NOMO-1 treated with dmso at 0.1 percent for 144 hours (cell line): ENCODE data around the gene NRXN3.

Experiments
- DNase-seq: peaks from one replicate; lab custom pipeline; 2025; ENCODE audit not compliant: unreplicated experiment; lab: John Stamatoyannopoulos, UW

Gene NRXN3

DNA sequence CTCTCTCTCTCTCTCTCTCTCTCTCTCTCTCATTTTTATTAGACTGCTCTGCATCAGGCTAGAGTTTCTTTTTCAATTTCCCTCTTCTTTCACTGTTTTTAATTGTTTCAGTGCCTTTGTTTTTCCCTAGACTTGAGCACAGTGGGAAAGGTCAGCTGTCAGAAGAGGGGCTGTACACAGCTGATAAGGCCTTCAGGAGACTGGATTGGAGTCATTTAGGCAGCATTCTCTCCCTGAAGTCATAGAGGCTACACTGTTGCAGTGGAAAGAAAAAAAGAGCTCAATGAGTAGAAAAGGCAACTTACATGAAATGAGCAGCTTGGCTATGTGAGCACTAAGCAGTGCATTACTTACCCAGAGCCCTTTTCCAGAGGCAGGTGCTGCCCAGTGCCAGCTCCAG is 456.9 kb downstream of the NRXN3 start:
- no peak for DNase-seq

DNA sequence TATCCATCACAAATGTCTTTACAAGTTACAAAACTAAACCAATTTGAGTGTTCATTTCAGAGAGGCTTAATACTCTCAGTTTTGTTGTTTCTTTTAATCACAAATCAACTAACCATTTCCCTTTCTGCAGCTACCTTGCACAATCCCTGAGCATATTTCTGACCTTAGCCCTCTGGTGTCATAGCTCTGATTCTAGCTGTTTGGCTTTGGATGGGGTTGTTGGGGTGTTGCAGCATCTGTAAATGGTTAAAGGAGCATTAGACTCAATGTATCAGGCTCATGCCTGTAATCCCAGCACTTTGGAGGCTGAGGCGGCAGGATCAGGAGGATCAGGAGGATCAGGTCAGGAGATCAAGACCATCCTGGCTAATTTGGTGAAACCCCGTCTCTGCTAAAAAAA is 461.4 kb downstream of the NRXN3 start:
- DNase-seq: no peak

DNA sequence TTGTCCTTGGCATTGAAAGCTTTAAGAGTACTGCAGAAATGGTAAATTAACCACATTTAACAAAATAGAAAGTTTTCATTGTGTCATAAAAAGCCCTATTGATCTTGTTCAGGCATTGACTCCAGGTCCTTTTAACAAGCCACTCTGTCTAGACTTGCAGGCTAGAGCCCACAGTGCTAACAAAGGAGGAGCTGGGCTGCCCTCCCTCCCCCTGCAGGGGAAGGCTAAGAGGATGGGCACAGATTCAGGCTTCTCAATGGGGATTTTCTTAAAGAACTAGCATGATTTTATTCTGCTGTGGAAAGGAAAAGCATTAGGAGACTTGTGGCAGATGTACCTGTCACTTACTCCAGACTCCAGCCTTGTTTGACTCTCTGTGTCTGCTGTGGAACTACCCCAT is 463.6 kb downstream of the NRXN3 start:
- no peak for DNase-seq

DNA sequence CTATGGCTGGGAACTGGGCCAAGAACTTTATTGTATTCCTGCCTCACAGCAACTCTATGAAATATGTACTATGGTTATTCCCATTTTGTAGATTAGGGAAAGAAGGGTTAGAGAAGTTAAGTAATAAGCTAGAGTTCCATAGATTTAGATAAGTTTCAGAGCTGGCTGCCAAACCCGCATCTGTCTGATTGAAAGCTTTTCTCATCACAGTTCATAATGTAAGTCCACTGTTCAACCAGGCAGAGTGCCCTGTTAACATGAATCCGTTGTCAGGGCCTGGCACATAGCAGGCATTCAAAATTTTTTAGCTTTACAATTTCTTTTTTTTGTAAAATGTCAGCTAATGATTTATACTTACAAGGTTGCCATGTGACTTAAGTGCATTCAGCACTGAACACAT is 467.3 kb downstream of the NRXN3 start:
- no peak for DNase-seq

DNA sequence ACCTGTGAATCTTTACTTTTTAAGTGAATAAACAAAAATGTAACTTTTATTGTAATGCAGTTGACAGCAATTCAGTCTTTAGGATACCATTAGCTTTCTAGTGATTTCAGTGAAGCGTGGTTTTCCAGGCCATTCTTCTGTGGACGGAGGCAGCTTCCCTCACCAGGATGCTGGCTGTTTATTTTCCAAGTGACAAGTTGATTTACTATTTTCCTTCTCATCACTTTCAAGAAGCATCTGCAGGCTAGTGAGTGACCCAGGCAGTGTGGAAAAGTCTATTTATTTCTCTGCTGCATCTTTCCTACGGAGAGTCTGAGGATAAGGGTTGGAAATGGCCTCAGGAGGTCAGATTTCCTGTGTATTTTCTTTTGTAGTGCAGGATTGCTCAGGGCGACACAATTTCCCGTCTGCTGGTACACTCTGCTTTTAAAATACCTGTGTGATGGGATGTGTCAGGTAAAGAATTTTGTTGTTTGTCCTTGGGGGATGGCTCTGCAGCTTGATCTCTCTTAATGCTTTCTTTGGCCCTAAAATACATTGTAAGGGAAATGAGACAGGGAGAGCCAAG is 467.8 kb downstream of the NRXN3 start:
- no peak for DNase-seq

DNA sequence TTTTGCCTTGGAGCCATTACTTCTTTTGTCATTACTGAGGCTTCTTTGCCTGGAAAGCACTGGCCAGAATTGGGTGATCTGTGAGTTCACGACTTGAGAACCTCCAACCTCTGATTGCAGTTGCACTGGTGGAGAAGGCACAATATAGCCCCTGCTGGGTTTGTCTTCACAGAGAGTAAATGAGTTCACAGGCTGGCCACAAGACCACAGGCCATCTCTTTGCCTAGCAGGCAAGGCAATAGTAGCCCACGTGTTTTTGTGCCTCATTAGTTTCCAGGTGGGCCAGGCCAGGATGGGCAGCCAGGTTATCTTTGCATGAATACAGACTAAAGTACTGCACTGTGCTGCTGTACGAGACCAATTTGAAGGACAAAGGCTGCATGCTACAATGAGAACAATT is 468.8 kb downstream of the NRXN3 start:
- no peak for DNase-seq

DNA sequence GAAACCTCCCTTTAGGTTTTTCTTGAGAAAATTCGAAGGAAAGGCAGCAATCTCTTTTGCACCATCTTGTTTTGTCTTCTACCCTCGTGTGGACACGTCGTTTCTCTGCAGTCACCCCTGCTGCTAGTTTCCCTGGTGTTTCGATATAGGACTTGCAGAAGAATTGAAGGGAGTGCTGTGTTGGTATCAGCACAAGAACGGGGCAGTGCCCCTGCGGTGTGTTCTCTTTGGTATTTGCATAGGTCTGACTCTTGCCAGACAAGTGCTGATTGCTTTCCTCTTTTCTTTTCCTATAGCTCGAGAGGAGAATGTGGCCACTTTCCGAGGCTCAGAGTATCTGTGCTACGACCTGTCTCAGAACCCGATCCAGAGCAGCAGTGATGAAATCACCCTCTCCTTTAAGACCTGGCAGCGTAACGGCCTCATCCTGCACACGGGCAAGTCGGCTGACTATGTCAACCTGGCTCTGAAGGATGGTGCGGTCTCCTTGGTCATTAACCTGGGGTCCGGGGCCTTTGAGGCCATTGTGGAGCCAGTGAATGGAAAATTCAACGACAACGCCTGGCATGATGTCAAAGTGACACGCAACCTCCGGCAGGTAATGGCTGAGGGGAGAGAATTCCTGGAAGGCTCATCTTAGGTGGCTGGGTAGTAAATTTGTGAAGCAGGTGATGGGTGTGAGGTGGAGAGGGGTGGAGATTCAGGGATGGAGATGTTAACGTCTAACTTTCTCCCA is 474.8 kb downstream of the NRXN3 start:
- no peak for DNase-seq

DNA sequence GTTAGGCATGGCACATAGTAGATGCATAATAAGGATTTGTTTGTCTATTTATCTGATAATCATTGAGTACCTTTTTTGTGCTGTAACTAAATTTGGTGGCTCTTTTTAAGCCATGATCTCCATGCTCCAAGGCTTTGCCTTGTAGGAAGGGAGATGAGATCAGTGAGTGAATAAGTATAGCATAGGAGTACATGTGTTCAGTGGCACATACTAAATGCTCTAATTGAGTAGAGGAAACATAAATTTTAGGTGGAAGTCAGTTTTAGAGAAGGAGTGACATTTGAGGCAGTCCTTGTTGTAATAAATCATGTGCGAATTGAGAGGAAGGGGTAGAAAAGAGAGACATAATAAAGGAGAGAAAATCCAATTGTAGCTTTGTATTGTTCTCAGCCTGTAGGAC is 482.6 kb downstream of the NRXN3 start:
- no peak for DNase-seq

DNA sequence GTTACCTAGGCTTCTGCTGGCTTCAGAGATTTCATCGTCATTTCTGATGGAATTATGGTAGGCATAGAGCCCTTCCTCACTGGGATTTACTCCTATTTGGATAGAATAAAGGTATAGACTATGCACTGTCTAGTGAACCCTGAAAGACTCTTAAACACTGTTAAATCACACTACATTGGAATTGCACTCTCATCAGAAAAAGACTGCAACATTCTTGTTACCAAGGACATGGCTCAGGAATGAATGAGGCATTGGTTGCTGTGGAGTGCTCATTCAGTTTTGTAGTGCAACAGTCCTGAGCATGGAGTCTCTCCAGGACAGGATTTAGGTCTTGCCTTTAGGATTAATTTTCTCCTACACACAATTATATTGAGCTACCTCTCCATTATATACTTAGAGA is 483.0 kb downstream of the NRXN3 start:
- DNase-seq: no peak

DNA sequence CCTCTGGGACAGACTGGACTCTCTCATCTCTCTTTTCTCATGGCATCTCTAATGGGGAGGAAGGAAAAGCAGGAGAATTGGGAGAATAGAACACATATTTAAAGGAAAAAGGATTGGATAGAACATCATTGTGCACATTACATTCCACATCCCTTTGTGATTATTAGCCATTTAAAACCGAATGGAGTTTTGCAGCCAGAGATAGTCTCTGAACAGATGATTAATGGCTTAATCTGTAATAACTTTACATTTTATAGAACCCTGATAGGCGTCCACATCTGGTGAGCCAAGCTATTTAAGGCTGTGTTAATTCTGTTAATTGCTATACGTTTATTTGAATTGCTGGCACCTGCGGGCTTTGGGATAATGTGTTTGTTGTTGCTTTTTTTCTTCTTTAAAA is 487.3 kb downstream of the NRXN3 start:
- no peak for DNase-seq

DNA sequence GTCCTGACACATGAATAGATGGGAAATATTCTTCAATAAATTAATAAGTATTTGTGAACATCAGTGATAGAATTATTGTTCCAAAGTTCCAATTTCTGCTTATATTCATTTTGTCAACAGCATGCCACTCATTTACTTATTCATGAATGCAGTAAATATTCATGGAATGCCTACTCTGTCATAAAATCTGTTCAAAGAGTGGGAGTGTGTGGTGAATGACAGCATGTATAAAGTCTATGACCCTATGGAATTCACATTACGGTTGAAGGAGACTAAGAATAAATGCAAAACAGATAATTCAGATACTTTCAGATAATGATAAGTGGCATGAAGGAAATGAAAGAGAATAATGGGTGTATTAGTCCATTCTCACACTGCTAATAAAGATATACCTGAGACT is 494.7 kb downstream of the NRXN3 start:
- DNase-seq: no peak

DNA sequence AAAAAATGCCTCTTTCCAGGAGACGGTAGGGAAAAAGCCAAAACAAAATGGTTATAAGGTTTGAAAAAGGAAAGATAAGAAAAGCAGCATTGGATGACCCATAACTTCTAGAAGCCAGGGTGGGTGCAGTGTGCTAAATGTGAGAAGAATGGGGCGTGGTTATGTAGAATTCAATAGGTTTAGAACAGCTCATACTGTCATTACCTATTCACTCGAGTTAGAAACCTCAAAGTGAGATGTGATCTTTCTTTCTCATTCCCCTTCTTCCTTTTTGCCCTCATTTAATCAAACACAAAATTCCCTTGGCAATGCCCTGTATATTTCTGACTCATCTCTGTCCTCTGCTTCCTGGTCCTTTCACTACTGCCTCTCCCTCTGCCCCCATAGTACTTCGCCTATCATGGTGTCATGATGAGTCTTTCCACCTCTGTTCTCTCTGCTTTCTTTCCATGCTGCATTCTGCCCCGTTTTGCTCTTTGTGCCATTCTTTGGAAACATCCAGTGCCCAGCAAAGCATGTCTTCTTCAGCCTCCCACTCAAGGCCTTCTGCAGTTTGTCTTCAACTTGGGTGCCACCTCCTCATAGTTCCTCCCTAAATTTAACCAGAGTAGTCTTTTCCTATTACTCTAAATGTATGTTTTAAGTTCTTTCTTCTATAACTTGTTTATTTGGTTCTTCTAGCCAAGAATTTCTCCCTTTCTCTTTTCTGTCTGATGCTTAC is 496.3 kb downstream of the NRXN3 start:
- DNase-seq: no peak

DNA sequence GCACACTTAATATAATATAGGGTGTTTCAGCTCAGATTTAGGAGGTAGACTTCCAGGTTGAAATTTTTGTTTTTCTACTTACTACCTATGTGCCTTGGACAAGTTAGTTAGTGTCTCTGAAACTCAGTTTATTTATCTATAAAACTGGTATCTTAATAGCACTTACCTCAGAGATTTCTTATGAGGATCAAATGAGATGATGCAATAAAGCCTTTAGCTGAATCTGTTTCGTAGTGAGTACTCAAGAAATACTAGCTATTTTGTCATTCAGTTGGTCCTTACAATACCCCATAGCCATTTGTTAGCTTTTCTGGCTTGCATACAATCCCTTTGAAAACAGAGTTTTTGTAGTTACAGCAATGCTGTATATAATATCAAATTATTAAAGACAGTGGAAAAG is 497.0 kb downstream of the NRXN3 start:
- no peak for DNase-seq

DNA sequence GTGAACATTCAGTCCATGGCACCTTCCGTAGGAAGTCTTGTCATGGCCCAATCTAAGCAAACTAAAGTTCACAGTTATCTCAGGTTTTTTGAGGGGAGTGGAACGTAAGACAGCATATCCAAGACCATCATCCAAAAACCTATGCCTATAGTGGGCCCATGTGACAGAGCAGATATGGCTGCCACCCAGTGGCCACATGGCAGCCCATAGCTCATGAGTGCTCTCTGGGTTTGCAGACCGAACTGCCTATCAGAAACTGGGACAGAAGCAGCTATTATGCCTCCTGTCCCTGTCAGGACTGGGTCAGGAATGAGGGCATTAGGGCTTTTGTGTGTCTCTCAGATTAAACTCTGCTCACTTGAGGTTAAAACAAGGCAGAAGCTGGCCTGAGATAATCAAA is 503.7 kb downstream of the NRXN3 start:
- no peak for DNase-seq

DNA sequence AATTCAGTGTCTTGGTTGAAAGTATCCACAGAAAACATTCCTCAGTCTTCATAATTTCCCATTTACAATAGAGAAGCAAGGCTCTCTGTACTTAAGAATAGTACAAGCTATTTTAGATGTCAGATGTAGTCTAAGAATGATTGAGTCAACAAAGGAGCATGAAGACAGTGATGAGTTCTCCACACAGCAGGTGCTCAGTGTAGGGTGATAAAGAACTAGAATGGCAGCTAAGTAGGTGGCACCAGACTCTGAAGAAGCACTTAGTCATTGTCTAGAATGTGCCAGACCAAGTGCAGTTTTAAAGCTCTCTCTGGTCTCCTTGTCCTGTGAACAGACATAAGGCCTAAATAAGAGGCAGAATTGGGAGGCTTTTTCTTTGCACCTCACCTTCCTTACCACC is 504.6 kb downstream of the NRXN3 start:
- no peak for DNase-seq

DNA sequence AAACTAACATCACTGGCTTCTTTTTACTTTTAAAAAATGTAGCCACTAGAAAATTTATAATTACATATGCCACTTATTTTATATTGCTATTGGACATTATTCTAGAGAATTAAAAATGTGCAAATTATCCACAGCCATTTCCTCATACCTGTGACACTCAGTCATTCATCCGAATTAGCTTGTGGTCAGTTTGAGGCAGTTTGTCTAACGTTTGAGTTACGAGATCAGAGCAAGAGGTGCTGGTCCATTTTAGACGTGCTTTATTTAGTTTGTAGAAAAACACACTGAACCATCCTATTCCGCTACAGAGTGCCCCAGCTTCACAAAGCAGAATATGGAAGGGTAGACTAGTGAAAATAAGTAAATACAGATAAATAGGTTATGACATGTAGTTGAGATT is 513.0 kb downstream of the NRXN3 start:
- no peak for DNase-seq

DNA sequence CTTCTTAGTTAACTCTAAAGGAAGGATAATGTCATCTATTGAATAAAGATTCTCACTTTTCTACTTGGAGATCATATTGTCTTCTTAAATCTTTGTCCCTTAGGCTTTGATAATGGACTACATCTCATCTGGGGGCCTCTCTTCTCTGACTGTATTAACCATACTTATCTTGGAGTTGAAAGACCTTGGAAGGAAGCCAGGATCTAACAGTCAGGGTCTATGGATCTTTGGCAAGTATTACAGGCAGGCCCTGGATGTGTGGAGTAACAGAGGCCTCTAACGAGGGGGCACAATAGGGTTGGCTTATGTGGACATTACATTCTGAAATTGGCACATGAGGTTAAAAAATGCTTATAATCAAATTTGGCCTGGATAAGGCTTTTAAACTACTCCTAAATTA is 513.8 kb downstream of the NRXN3 start:
- no peak for DNase-seq

DNA sequence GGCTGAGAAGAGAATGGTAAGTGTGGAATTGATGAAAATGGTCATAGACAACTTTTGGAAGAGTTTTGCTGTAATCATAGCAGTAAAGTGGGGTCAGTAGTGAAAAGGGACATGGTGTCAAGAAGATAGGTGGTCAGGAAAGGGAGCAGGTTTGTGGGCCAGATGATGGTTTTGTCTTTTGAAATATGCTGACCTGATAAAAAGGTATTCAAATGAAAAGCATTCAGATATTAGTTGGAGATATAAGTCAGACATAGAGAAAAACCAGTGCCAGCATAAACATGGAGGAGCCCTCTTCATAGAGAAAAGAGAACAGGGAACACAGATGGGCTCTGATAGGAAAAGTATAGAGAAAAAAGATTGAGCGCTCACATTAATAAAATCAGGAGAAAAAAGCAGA is 518.3 kb downstream of the NRXN3 start:
- no peak for DNase-seq

DNA sequence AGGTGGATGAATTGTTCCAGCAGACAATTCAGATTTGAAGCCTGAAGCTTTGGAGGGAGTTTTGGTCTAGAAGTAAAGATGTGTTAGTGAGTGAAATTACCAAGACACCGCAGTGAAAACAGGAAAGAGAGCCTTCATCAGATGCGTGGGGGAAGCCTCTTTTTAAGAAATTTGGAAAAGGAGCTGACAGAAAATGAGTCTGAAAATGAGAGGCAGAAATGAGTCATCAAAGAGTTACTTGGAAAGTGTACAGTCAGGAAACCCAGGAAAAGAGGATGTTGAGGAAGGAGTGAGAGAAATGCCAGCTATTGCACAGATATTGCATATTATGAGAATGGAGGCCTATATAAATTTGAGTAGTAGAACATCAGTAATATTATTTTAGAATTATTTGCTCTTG is 520.7 kb downstream of the NRXN3 start:
- no peak for DNase-seq

DNA sequence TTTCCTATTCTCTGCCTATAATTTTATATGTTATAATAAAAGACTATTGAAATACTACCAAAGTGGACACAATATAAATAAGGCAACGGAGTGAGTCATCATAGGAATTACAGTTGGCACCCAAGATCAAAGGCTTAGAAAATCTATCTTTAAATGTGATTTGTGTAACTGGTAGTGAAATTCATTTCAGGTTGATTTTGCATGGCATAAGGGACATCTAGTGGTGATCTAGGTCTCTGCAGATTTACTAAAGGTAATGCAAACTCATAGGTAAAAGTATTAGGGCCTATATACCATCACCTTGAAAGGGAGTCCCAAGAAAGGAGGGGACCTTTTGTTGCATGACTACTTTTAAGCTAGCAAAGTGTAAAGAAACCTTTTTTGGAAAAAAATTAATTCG is 527.2 kb downstream of the NRXN3 start:
- DNase-seq: no peak

DNA sequence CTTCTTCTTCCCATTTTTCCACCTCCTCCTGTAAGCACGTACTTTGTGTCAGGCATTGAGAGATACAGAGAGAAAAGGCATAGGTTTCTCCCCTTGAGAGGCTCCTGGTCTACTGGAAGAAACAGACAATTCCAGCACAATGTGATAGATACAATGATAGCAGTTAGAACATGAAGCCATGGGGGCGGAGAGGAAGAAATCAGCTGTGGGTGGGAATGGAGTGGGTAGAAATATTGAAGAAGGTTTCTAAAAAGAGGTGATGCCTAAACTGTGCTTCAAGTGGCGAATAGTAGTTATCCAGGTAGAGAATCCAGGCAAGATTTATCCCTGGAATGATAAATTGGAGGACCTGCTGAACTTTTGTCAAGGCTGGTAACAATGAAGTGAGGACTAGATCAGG is 528.8 kb downstream of the NRXN3 start:
- no peak for DNase-seq

DNA sequence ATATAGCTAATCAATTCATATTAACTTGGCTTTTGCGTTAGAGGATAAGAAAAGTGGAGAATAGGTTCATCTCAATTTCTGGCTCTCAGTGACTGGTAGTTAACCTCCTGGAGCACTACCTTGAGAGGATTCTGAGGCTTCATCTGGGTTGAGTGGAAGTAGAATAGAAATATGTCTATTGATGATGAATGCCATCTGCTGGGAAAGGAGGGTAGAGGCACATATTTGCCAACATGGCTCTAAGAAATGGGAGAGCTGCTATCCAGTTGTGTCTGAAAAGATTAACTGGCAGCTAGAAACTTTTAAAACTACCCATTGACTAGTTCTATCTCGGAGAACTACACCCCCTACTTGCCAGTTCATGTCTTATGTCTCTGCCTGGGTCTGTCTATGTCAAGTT is 530.1 kb downstream of the NRXN3 start:
- no peak for DNase-seq

DNA sequence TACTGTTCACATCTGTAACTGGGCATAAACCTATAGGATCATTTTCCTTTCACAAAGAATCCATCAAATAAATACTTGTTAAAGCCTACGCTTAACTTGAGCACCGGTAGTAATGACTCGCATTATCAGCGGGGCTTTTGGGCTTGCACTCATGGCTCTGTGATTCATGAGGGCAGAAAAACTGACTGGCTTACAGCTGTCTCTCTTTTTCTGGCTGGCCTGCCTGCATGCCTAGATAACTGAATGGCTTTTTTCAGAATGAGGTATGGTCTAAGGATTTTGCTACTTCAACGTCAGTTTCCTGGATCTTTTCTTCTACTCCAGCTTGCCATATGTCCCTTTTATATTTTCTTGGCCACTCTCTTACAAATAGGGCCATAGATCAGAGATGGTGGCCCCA is 531.1 kb downstream of the NRXN3 start:
- DNase-seq: no peak
